ENCODE results near the gene CAMKMT.

The CAMKMT gene

DNA sequence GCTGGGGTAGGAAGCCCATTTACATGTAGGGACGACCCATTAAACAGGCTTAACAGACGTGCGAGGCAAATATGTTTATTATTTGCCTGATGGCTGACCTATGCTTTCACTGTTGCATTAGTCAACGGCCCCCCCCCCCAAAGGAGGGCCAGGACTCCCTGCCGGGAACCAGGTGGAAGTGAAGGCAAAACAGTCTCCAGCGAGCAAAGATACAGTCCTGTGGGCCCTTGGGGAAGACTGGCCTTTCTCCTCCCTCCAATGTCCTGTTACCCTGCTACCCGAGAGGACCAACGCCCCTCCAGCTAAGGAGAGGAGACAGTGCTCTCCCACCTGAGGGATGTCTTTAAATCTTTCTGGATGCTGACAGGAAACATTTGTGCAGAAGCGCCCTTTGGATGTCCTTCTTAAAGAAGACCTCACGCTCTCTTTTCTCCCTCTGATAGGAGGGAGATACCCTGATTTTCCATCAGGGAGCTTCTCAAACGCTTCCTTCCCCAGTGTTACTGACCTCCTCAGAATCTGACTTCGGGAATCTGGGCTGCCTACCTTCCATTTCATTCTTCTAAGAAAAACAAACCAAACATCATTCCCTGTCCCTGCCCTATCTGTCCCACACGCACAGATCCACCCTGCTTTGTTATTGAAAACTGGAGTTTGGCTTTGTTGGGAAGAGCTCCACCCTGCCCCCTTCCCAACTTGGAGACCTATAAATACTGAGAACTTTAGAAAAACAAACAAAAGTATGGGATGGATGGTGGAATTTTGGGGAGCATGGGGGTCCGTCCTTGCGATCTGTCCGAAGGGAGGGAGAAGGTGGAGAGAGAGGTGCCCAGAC lies 443.9 kb downstream of the CAMKMT start:
- no peak overlapping the region for H3K4me3 ChIP-seq (ENCODE audit: control insufficient read depth, low read depth, low read length)
- DNase-seq (ENCODE audit: low read depth) = no peak
- TF ChIP-seq, protein P1, sequence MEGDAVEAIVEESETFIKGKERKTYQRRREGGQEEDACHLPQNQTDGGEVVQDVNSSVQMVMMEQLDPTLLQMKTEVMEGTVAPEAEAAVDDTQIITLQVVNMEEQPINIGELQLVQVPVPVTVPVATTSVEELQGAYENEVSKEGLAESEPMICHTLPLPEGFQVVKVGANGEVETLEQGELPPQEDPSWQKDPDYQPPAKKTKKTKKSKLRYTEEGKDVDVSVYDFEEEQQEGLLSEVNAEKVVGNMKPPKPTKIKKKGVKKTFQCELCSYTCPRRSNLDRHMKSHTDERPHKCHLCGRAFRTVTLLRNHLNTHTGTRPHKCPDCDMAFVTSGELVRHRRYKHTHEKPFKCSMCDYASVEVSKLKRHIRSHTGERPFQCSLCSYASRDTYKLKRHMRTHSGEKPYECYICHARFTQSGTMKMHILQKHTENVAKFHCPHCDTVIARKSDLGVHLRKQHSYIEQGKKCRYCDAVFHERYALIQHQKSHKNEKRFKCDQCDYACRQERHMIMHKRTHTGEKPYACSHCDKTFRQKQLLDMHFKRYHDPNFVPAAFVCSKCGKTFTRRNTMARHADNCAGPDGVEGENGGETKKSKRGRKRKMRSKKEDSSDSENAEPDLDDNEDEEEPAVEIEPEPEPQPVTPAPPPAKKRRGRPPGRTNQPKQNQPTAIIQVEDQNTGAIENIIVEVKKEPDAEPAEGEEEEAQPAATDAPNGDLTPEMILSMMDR (IDR thresholded peaks at IDR 0.05; ENCODE audit: control insufficient read depth, insufficient read depth, low read depth, low read length, missing control alignments) = no peak

DNA sequence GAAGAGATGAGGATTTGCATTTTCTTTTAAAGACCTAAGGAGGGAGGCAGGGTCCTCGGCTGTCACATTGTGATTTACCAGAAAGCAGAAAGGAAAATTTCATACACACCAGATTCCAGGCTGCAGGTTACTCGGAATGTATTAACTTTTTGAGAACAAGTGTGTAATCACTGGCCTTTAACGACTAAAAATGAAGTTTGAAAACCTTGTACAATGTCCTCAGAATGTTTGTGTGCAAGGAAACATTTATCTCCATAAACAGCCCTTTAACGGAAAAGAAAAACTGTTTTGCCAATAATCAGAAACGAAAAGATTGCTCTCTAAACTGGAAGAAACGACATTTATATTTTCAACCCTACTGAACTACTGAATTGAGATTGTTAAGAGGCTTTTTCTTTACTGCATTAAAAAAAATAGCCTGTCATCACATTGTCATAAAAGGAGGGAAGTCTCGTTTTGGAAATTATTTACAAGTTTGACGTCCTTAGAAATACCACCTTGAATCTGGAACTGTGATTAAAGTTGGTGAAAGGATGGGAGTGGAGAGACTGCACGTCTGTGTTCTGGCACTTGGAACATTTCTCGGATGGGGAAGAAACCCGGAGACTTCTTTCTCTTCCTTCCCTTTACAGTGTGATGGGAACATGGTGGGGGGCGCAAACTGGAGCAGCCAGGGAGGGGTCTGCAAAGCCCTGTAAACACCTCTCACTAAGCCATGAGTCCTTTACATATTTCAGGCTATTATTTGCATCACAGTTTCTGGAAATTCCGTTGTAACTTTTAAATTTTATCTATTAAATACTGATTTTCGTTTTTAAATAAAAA lies 445.7 kb downstream of the CAMKMT start:
- H3K4me3 ChIP-seq (ENCODE audit: control insufficient read depth, low read depth, low read length) = no peak overlapping the region
- no peak for DNase-seq (ENCODE audit: low read depth)
- TF ChIP-seq, protein P1 (IDR thresholded peaks at IDR 0.05; ENCODE audit: control insufficient read depth, insufficient read depth, low read depth, low read length, missing control alignments) = no peak

- TF ChIP-seq, protein P1 (IDR thresholded peaks at IDR 0.05; ENCODE audit: control insufficient read depth, insufficient read depth, low read depth, low read length, missing control alignments) = no peak
- no peak for DNase-seq (ENCODE audit: low read depth)
- H3K4me3 ChIP-seq (ENCODE audit: control insufficient read depth, low read depth, low read length) = no peak overlapping the region
These were observed 449.3 kb downstream of the CAMKMT start for GRCh38 chr2:44810892-44811530.

GRCh38 chr2:44813165-44813564 lies 451.4 kb downstream of the CAMKMT start:
- DNase-seq (ENCODE audit: low read depth) = no peak
- no peak overlapping the region for H3K4me3 ChIP-seq (ENCODE audit: control insufficient read depth, low read depth, low read length)
- TF ChIP-seq, protein P1 (IDR thresholded peaks at IDR 0.05; ENCODE audit: control insufficient read depth, insufficient read depth, low read depth, low read length, missing control alignments) = no peak

DNA sequence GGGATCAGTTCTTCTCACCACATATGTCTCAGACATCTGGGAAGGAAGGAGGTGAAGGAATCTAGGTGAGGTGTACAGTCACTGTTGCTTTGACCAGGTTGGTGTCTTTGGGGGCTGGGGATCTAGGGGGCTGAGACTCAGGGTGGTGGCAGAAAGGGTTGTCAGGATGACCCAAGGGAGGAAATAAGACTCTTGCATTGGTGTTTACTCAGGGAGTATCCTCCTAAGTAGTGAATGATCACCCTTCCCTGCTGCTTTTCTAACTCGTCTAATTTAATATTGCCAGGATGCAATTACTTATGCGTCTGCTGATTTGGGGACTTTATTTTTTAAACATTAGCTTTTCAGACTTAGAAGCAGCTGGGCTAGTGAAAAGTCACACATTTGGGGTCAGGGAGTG lies 451.9 kb downstream of the CAMKMT start:
- TF ChIP-seq, protein P1 (IDR thresholded peaks at IDR 0.05; ENCODE audit: control insufficient read depth, insufficient read depth, low read depth, low read length, missing control alignments) = no peak
- H3K4me3 ChIP-seq (ENCODE audit: control insufficient read depth, low read depth, low read length) = no peak overlapping the region
- no peak for DNase-seq (ENCODE audit: low read depth)

GRCh38 chr2:44817256-44817655 lies 455.5 kb downstream of the CAMKMT start:
- H3K4me3 ChIP-seq (ENCODE audit: control insufficient read depth, low read depth, low read length) = no peak overlapping the region
- DNase-seq (ENCODE audit: low read depth) = no peak
- TF ChIP-seq, protein P1 (IDR thresholded peaks at IDR 0.05; ENCODE audit: control insufficient read depth, insufficient read depth, low read depth, low read length, missing control alignments) = no peak
